DND-41 (cell line): ENCODE data around the gene FITM1.
A peak's percentile ranks its signal among the peaks of the same experiment; 100 is the strongest.

ENCODE experiments used
- ATAC-seq: fragments of 200-7000 bp; cut with Tn5 transposase; 3 replicates; pipeline ENCODE4 v1.9.1; 2021; ENCODE audit warnings: low read depth; ENCODE audit not compliant: insufficient read depth
- DNase-seq: peaks from one replicate; pipeline ENCODE4 v3.0.0-alpha.2; 2020
- H2AFZ ChIP-seq: 2 replicates; pipeline ENCODE4 v1.6.0; 2012; ENCODE audit warnings: low read depth, low read length
- H3K27ac ChIP-seq: 2 replicates; pipeline ENCODE4 v1.5.1; 2012; ENCODE audit warnings: low read length, inconsistent platforms
- H3K27me3 ChIP-seq: fragments of 200-600 bp; sonication (generic); 2 replicates; pipeline ENCODE4 v1.6.0; 2012; ENCODE audit warnings: low read length, mild to moderate bottlenecking, inconsistent platforms; ENCODE audit not compliant: insufficient read depth, poor library complexity
- H3K36me3 ChIP-seq: 2 replicates; pipeline ENCODE4 v1.5.1; 2012; ENCODE audit warnings: low read length, inconsistent platforms; ENCODE audit not compliant: insufficient read depth
- H3K4me1 ChIP-seq: 2 replicates; pipeline ENCODE4 v1.5.1; 2012; ENCODE audit warnings: mild to moderate bottlenecking, low read length; ENCODE audit not compliant: insufficient read depth
- H3K4me2 ChIP-seq: 2 replicates; pipeline ENCODE4 v1.6.0; 2012; ENCODE audit warnings: mild to moderate bottlenecking, moderate library complexity, low read length, inconsistent platforms; ENCODE audit not compliant: insufficient read depth
- H3K4me3 ChIP-seq, 2 experiments: fragments of 200-600 bp in 1 of 2; shearing (Covaris generic) in 1 of 2; 2 replicates each; pipeline ENCODE4 v1.5.1; 2012 to 2016; ENCODE audit warnings: inconsistent platforms in 2 of 2, low read length in 2 of 2, mild to moderate bottlenecking in 2 of 2, low read depth in 1 of 2, moderate library complexity in 1 of 2
- H3K79me2 ChIP-seq: 2 replicates; pipeline ENCODE4 v1.6.0; 2012; ENCODE audit warnings: low read length, inconsistent platforms; ENCODE audit not compliant: insufficient read depth
- H3K9ac ChIP-seq: 2 replicates; pipeline ENCODE4 v1.6.0; 2012; ENCODE audit warnings: low read depth, mild to moderate bottlenecking, inconsistent platforms, low read length, moderate library complexity
- H3K9me3 ChIP-seq: 2 replicates; pipeline ENCODE4 v1.5.1; 2012; ENCODE audit warnings: low read length, moderate library complexity, mild to moderate bottlenecking, inconsistent platforms; ENCODE audit not compliant: insufficient read depth, severe bottlenecking
- H4K20me1 ChIP-seq: 2 replicates; pipeline ENCODE4 v1.6.0; 2012; ENCODE audit warnings: low read length; ENCODE audit not compliant: insufficient read depth
- EZH2 ChIP-seq: IDR thresholded peaks from 3 replicates; pipeline ENCODE4 v1.6.1; 2012; ENCODE audit warnings: borderline replicate concordance, low read depth, mild to moderate bottlenecking, moderate library complexity, low read length, inconsistent platforms; ENCODE audit not compliant: severe bottlenecking
- TF ChIP-seq, protein P1 (sequence below): IDR thresholded peaks from 2 replicates; pipeline ENCODE4 v1.5.1; 2012; ENCODE audit warnings: borderline replicate concordance, low read length, moderate library complexity, mild to moderate bottlenecking; ENCODE audit not compliant: poor library complexity, severe bottlenecking; ENCODE audit errors: extremely low read depth

FITM1 gene, protein sequence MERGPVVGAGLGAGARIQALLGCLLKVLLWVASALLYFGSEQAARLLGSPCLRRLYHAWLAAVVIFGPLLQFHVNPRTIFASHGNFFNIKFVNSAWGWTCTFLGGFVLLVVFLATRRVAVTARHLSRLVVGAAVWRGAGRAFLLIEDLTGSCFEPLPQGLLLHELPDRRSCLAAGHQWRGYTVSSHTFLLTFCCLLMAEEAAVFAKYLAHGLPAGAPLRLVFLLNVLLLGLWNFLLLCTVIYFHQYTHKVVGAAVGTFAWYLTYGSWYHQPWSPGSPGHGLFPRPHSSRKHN

DNA sequence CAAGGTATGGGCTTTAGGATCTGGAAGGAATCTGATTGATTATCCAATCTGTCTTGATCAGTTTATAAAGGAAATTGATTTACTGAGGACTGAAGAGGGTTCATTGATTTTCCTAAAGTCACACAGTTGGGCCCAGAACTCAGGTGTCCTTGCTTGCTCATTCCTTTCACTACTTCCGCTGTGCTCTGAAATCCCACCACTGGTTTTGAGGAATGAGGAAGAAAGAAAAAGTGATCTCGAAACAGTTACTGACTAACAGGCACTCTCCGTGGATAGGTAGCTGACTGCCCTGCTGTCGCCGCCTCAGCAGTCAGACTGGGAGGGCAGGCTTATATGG is at the start of gene FITM1:
TSS of gene FITM1 (plus strand) at position 280 of the 337 bp plus-strand sequence. CDS start 905 bp downstream, outside the sequence.
- DNase-seq = no peak
- no peak within 1 kb of the TSS for H3K27ac ChIP-seq
- peaks cover 2% of the 10 kb centered on the region for H3K4me1 ChIP-seq

DNA sequence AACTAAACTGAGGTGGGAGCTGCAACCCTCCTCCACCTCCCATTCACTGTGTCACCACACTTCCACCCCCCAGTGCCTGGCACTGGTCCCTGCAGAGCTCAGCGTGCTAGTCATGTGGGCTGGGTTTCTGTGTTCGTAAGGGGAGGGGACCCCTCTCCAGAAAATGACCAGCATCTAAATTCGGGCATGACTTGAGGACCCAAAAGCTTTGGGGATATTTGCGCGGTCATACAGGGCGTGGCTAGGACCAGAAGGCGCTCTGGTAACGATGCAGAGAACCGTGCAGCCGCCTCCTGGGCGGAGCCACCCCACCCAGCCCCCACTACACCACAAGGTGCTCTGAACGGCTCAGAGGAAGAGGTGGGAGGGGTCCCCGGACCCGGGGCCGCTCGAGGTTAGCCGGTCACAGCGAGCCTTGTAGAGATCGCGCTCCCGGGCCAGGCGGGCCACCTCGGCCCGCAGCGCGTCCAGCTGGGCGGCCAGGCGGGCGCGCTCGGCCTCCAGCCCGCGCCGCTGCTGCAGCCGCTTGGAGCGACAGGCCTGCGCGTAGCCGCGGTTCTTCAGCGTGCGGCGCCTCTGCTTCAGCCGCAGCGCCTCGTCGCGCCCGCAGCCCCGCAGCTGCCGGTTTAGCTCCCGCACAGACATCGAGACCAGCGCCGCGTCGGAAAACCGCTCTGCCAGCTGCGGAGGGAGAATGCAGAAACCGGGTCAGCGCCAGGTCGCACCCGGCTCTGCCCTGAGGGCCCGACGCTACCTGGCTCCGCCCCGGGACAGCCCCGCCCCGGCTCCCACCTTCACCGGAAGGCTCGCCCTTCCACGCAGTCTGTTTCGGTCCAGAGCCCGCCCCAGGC is 49.3 kb upstream of the FITM1 start:
- H3K9ac ChIP-seq = peak overlapping the region; percentile 44; the same call in 1 of the 2 replicates
- peak; percentile 89 for ATAC-seq
- no peaks in the 10 kb centered on the region for H3K9me3 ChIP-seq
- peak; percentile 72 for DNase-seq
- no peaks in the 10 kb centered on the region for H3K36me3 ChIP-seq
- H3K4me3 ChIP-seq = peak overlapping the region in 1 of 2 experiments; percentile 54; a peak in 2 of 4 replicates
- H3K27ac ChIP-seq = no peak overlapping the region
- H4K20me1 ChIP-seq = peaks cover 14% of the 10 kb centered on the region
- H3K79me2 ChIP-seq = no peaks in the 10 kb centered on the region
- peak overlapping the region; percentile 79 for H3K4me2 ChIP-seq
- TF ChIP-seq EZH2 = peak; percentile 88
- TF ChIP-seq, protein P1, sequence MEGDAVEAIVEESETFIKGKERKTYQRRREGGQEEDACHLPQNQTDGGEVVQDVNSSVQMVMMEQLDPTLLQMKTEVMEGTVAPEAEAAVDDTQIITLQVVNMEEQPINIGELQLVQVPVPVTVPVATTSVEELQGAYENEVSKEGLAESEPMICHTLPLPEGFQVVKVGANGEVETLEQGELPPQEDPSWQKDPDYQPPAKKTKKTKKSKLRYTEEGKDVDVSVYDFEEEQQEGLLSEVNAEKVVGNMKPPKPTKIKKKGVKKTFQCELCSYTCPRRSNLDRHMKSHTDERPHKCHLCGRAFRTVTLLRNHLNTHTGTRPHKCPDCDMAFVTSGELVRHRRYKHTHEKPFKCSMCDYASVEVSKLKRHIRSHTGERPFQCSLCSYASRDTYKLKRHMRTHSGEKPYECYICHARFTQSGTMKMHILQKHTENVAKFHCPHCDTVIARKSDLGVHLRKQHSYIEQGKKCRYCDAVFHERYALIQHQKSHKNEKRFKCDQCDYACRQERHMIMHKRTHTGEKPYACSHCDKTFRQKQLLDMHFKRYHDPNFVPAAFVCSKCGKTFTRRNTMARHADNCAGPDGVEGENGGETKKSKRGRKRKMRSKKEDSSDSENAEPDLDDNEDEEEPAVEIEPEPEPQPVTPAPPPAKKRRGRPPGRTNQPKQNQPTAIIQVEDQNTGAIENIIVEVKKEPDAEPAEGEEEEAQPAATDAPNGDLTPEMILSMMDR = peak; percentile 30
- peaks cover 31% of the 10 kb centered on the region for H3K27me3 ChIP-seq
- H2AFZ ChIP-seq = peak overlapping the region; percentile 56
- peaks cover 15% of the 10 kb centered on the region for H3K4me1 ChIP-seq

More for the DNA sequence above, at the start of gene FITM1:
- Histone ChIP-seq H4K20me1 (no peaks in the 10 kb centered on the region), H3K36me3 (no peaks in the 10 kb centered on the region), H3K27me3 (no peaks in the 10 kb centered on the region), H3K4me3 (no peak within 1 kb of the TSS), H3K4me2 (no peak within 1 kb of the TSS), H3K79me2 (no peaks in the 10 kb centered on the region), H3K9ac (no peak within 1 kb of the TSS), H2AFZ (no peak within 1 kb of the TSS), H3K9me3 (no peaks in the 10 kb centered on the region)
- no peak for ATAC-seq
- TF ChIP-seq EZH2 = no peak
- TF ChIP-seq, protein P1 = no peak

DNA sequence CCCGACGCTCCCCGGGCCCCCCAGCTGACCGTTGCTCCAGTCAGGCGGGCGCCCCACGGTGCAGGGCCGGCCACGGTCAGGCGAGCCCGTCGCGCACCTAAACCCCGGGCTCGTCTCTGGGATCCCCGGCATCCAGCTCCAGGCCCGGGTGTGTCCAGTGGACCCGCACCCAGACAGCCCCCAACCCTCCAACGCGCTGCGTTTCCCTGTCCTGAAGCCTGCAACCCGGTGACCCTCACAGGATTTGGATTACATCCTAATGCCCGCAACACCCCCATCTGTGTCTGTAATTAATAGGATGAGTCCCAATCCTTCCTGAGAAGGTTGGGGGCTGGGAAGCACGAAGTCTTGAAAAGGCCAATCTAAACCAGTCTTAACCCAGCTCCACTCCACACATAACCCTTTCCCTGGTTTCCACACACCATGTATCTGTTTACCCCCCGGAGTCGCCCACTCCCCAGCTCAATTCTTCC is 48.7 kb upstream of the FITM1 start:
- no peak overlapping the region for H2AFZ ChIP-seq

More for the DNA sequence above, 48.7 kb upstream of the FITM1 start:
- Histone ChIP-seq H3K27ac (no peak overlapping the region), H4K20me1 (peaks cover 14% of the 10 kb centered on the region), H3K27me3 (peaks cover 31% of the 10 kb centered on the region), H3K9me3 (no peaks in the 10 kb centered on the region), H3K4me1 (peaks cover 15% of the 10 kb centered on the region), H3K4me2 (peak overlapping the region; percentile 79), H3K79me2 (no peaks in the 10 kb centered on the region), H3K36me3 (no peaks in the 10 kb centered on the region), H3K9ac (peak overlapping the region; percentile 44; the same call in 1 of the 2 replicates), H3K4me3 (no peak overlapping the region)
- no peak for ATAC-seq
- no peak for TF ChIP-seq EZH2
- no peak for DNase-seq
